D721Med (cell line): ENCODE data around the gene MYO1C.

ENCODE experiments used
- DNase-seq: peaks from one replicate; pipeline ENCODE4 v3.0.0; 2011; ENCODE audit warnings: low spot score; ENCODE audit not compliant: insufficient read length
- FAIRE-seq: peaks from 2 replicates; lab custom pipeline; 2011; peaks lifted over from hg19 to GRCh38; lab: Jason Lieb, UNC
- TF ChIP-seq, protein P1 (sequence below): IDR thresholded peaks from 2 replicates; pipeline ENCODE4 v1.5.1; 2012; ENCODE audit warnings: mild to moderate bottlenecking, control low read depth; ENCODE audit not compliant: insufficient read depth; ENCODE audit errors: missing control alignments

Gene MYO1C

DNA sequence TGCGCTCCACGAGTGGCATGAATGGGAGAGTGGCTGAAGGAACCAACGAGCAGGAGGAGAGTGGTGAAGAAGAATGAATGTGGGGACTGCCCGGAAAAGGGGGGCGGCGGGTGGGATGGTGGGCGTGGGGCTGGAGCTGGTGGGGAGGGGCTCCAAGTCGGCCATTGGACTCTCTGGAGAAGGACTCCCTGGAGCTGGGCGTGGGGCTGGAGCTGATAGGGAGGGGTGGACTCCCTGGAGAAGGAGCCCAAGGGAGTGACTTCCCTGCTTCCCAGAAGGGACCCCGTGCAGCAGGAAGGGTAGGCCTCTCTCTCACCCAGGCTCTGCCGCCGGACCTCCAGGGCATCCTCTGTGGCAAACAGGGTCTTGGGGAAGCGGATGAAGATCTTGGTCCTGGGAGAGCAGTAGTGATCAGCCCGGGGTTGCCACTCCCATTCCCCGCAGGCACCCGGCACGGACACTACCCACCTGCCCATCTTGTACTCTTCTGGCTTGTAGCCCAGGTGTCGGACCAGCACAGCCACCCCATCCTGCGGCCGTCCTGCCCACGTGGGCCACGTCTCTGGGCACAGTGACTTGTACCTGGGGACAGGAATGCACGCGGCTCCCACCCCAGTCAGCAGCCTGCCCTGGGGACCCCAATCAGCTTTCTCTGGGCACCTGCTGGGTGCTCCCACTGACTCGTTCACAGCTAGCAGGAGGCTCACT lies 21.6 kb downstream of the MYO1C start:
- no peak for DNase-seq
- TF ChIP-seq, protein P1, sequence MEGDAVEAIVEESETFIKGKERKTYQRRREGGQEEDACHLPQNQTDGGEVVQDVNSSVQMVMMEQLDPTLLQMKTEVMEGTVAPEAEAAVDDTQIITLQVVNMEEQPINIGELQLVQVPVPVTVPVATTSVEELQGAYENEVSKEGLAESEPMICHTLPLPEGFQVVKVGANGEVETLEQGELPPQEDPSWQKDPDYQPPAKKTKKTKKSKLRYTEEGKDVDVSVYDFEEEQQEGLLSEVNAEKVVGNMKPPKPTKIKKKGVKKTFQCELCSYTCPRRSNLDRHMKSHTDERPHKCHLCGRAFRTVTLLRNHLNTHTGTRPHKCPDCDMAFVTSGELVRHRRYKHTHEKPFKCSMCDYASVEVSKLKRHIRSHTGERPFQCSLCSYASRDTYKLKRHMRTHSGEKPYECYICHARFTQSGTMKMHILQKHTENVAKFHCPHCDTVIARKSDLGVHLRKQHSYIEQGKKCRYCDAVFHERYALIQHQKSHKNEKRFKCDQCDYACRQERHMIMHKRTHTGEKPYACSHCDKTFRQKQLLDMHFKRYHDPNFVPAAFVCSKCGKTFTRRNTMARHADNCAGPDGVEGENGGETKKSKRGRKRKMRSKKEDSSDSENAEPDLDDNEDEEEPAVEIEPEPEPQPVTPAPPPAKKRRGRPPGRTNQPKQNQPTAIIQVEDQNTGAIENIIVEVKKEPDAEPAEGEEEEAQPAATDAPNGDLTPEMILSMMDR: no peak
- FAIRE-seq: no peak

DNA sequence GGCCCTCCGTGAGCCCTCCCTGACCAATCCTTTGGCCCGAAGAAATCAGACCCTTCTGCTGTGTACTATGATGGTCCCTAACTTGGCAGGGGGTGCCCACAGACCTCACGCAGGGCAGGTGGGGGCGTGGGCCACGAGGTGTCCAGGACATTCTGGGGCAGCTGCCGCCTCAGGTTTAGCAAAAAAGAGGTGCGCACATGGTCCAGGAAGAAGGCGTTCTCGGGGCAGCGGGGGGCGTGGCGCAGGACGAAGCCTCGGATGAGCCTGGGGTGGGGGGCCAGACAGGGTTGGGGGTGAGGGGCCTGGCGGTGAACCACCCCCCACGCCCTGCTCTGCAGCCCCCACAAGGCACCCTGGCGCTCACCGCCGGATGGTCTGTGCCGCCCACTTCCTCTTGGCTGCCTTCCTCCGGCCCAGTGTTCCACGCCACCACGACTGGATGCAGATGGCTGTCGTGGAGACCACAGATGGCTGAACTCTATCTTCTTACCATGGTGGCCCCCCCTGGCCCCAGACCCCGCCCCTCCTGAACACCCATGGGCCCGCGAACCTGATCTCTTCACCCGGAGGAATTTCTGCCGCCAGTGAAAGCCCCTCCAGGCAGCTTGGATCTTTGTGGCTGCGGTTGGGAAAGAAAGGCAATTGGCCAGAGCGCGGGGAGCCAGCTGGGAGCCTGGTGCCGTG lies 22.3 kb downstream of the MYO1C start:
- peak; percentile 63 for DNase-seq
- FAIRE-seq: no peak
- TF ChIP-seq, protein P1: no peak

DNA sequence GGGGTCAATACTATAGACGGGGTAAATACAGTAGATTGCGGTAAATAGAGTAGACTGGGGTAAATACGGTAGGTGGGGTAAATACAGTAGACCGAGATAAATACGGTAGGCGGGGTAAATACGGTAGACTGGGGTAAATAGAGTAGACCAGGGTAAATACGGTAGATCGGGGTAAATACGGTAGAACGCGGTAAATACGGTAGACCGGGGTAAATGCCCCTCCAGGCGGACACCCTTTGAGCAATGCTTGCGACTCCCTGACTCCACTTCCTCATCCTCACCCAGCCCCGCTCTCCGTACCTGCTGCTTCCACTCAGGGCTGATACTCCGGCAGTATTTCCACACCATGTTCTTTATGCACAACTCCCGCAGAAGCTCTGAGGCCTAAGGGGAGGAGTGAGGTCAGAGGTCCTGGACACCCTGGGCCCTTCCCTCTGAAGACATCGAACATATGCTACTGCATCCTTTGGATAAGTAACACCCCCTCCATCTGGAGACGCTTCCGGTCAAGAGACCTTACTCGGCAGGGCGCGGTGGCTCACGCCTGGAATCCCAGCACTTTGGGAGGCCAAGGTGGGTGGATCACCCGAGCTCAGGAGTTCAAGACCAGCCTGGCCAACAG lies 23.1 kb downstream of the MYO1C start:
- TF ChIP-seq, protein P1: no peak
- DNase-seq (no peak), FAIRE-seq (no peak)

DNA sequence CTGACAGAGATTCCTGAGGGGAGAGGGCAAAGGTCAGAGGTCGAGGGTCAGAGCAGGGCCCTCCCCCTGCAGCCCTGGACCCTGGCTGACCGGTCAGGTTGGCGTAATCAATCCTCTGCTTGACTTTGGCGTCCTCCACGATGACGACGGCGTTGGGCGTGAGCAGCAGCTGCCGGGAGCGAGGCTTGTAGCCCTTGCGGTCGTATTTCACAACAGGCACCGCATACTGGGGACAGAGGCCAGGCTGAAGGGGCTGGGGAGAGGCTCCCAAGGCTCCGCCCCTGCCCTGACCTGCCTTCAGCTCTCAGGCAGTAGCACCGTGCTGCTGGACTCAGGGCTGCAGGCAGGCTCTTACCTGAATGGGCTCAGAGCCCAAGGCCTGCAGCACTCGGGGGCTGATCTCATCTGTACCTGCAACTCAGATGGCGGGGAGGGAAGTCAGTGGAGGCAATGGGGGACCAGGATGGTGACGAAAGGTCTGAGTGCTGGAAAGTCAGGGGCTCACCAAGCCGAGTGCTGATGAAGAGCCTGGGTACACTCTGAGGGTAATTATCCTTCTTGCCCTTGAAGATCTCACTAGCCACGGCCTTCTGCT lies 24.5 kb downstream of the MYO1C start:
- TF ChIP-seq, protein P1: no peak
- FAIRE-seq (no peak), DNase-seq (no peak)

DNA sequence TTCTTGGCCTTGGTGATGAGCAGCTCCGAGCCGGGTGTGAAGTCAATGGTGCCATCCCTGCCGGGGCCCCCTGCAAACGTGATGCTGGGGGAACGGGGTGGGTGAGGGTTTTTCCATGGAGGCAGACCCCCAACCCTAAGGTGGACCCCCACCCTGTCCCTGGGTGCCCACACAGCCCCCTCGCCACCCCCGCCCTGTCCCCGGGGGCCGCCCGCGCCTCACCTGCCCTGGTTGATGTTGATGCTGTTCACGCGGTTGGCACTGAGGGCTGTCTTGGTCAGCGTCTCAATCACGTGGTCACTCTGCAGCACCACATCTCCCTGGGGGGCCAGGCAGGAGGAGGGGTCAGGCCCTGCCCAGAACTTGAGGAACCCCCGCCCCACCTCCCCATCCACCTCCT lies 25.2 kb downstream of the MYO1C start:
- DNase-seq: no peak
- TF ChIP-seq, protein P1: no peak
- no peak for FAIRE-seq

DNA sequence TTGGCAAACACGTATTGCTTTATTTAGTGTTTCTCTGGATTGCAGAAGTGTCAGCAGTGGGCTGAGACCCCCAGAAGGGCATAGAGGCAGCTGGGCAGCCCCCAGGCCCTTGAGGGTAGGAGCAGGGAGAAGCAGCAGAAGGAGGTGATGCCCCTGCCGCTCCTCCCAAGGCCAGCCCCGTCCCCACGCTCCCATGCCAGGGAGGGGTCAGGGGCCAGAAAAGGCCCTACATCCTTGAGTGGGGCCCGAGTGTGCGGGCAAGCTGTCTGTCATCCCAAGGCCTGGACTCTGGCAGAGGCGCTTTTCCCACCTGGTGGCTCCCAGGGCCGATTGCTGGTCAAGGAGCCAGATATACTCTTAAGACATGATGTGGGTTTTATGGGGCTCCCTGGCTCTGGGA lies 28.3 kb downstream of the MYO1C start:
- DNase-seq (no peak), FAIRE-seq (no peak)
- TF ChIP-seq, protein P1: no peak
